HG03378 (cell line): ENCODE results near the gene MADCAM1.

Source experiments
- ATAC-seq: cut with Tn5 transposase; IDR thresholded peaks from one replicate; pipeline ENCODE4 v1.9.1; 2021; ENCODE audit warnings: mild to moderate bottlenecking, moderate library complexity; ENCODE audit not compliant: unreplicated experiment

MADCAM1 gene

GRCh38 chr19:507286-508203 is 11.3 kb downstream of the MADCAM1 start, which contains the start of gene TPGS1:
Gene TPGS1 (plus strand): TSS chr19:507497. CDS start chr19:507507, 10 bp downstream.
- ATAC-seq, result peak; percentile 58

- ATAC-seq, result no peak
Measured at GRCh38 chr19:508204-509150, 12.2 kb downstream of the MADCAM1 start.

- ATAC-seq, result no peak
Measured at GRCh38 chr19:510606-511100, 14.4 kb downstream of the MADCAM1 start.

- ATAC-seq, result no peak
Measured at GRCh38 chr19:511101-511851, 15.0 kb downstream of the MADCAM1 start.

GRCh38 chr19:512547-513365 is 16.5 kb downstream of the MADCAM1 start:
- no peak for ATAC-seq

GRCh38 chr19:513368-514165 is 17.3 kb downstream of the MADCAM1 start:
- ATAC-seq, result no peak

GRCh38 chr19:514166-514663 is 17.9 kb downstream of the MADCAM1 start:
- ATAC-seq, result no peak

GRCh38 chr19:517721-518597 is 21.7 kb downstream of the MADCAM1 start:
- ATAC-seq, result no peak

GRCh38 chr19:518598-519231 is 22.4 kb downstream of the MADCAM1 start:
- no peak for ATAC-seq

GRCh38 chr19:519449-519865 is 23.2 kb downstream of the MADCAM1 start:
- ATAC-seq, result no peak

- ATAC-seq, result no peak
Measured at GRCh38 chr19:522726-523125, 26.4 kb downstream of the MADCAM1 start.

GRCh38 chr19:524062-524674 is 27.9 kb downstream of the MADCAM1 start:
- ATAC-seq, result no peak

- ATAC-seq, result no peak
Measured at GRCh38 chr19:525029-525428, 28.7 kb downstream of the MADCAM1 start.

GRCh38 chr19:525857-526419 is 29.7 kb downstream of the MADCAM1 start:
- no peak for ATAC-seq

GRCh38 chr19:530134-531008 is 34.1 kb downstream of the MADCAM1 start:
- ATAC-seq, result no peak
